ENCODE measurements around the gene AHCTF1. TPM values are rescaled to one million over a fixed set of nuclear protein-coding genes. Genes with fewer than 3 reads are reported as not detected.
A peak's percentile ranks its signal among the peaks of the same experiment; 100 is the strongest.

Gene AHCTF1
- total RNA-seq, 1 donor from 2014 or later = 25.2 TPM

DNA sequence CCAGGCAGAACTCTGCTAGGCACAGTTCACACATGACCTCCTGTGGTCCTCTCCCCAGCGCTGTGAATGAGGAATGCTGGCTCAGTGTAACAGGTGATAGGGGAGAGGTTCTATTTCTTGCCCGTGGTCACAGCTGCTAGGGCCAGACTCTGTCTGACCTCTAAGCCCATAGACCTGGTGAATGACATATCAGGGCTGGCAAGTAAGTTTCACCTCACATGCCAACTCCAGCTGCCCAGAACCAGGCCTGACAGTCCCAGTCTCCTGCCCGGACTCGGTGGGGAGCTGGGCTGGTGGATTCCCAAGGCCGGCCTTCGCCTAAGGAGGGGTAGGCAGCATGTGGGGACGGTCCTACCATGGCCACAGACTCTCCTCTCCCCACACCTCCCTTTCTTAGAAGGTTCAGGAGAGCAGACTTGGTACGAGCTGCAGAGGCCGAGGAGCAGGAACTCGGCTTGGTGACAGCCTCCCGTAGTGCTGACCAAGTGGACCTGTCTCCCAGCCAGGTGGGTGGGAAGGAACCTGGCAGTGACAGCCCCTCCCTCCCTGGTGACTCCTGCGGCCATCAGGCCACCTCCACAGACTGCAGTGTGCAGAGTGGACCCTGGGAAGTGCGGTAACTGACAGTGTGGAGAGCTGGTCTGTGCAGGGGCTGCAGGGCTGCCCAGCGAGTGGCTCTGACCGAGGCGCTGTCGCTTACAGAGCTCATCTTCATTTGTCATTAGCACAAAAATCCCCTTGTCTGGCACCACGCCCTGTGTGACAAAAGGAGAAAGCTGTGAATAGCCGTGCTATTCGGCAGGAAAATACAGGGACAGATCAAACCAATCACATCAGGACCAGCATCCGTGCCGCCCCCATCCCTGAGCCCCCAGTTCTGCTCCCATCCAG lies 132.9 kb downstream of the AHCTF1 start:
- Mint-ChIP-seq H3K9me3 (ENCODE audit: unreplicated experiment) (peaks cover 6% of the 10 kb centered on the region), H3K4me3 (ENCODE audit: unreplicated experiment) (no peak overlapping the region), H3K4me1 (ENCODE audit: low read depth, unreplicated experiment) (peaks cover 16% of the 10 kb centered on the region), H3K27ac (ENCODE audit: unreplicated experiment) (peak overlapping the region; percentile 59), H3K27me3 (ENCODE audit: unreplicated experiment) (peaks cover 9% of the 10 kb centered on the region), H3K36me3 (ENCODE audit: unreplicated experiment) (peaks cover 4% of the 10 kb centered on the region)
- TF ChIP-seq, protein P1, sequence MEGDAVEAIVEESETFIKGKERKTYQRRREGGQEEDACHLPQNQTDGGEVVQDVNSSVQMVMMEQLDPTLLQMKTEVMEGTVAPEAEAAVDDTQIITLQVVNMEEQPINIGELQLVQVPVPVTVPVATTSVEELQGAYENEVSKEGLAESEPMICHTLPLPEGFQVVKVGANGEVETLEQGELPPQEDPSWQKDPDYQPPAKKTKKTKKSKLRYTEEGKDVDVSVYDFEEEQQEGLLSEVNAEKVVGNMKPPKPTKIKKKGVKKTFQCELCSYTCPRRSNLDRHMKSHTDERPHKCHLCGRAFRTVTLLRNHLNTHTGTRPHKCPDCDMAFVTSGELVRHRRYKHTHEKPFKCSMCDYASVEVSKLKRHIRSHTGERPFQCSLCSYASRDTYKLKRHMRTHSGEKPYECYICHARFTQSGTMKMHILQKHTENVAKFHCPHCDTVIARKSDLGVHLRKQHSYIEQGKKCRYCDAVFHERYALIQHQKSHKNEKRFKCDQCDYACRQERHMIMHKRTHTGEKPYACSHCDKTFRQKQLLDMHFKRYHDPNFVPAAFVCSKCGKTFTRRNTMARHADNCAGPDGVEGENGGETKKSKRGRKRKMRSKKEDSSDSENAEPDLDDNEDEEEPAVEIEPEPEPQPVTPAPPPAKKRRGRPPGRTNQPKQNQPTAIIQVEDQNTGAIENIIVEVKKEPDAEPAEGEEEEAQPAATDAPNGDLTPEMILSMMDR (IDR thresholded peaks at IDR 0.05; ENCODE audit: partially characterized antibody, unreplicated experiment) = no peak
- DNase-seq = no peak

DNA sequence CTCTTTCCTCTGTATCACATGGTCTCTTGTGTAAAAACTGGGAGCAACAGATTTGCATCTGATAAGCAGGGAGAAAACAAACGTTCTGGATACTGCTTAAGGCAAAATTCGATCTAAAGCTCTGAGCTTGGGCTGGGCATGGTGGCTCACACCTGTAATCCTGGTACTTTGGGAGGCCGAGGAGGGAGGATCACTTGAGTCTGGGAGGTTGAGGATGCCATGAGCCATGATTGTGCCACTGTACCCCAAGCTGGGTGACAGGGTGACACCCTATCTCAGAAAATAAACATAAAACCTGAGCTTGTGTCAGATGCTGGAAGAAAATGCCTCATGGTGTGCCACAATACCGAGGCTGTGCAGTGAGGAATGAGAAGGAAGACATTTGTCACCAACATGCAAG lies 133.6 kb downstream of the AHCTF1 start:
- Mint-ChIP-seq H3K27ac (ENCODE audit: unreplicated experiment) (no peak overlapping the region), H3K36me3 (ENCODE audit: unreplicated experiment) (peaks cover 4% of the 10 kb centered on the region), H3K27me3 (ENCODE audit: unreplicated experiment) (peaks cover 14% of the 10 kb centered on the region), H3K9me3 (ENCODE audit: unreplicated experiment) (peaks cover 11% of the 10 kb centered on the region), H3K4me3 (ENCODE audit: unreplicated experiment) (no peak overlapping the region), H3K4me1 (ENCODE audit: low read depth, unreplicated experiment) (peaks cover 22% of the 10 kb centered on the region)
- TF ChIP-seq, protein P1 (IDR thresholded peaks at IDR 0.05; ENCODE audit: partially characterized antibody, unreplicated experiment) = no peak
- DNase-seq = no peak

DNA sequence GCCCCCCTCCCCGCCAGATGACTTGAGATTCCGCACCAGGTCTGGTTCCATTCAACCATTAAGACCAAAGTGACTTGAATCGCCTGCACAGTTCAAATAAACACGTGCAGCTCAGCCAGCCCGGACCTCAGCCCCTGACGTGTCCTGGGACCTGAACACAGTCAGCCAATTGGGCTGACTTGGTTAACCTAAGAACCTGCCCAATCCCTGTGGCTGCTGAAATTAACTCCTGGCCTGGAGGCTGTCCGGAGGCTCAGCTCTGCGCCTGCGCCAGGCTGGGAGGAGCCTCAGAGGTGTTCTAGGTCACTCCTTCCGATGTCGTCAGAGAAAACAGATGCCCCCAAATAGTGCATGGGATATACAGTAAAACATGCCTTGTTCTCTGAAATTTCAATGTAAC lies 134.2 kb downstream of the AHCTF1 start:
- Mint-ChIP-seq H3K9me3 (ENCODE audit: unreplicated experiment) (peaks cover 12% of the 10 kb centered on the region), H3K27ac (ENCODE audit: unreplicated experiment) (no peak overlapping the region), H3K27me3 (ENCODE audit: unreplicated experiment) (peaks cover 17% of the 10 kb centered on the region), H3K4me3 (ENCODE audit: unreplicated experiment) (no peak overlapping the region), H3K4me1 (ENCODE audit: low read depth, unreplicated experiment) (peaks cover 26% of the 10 kb centered on the region), H3K36me3 (ENCODE audit: unreplicated experiment) (peaks cover 4% of the 10 kb centered on the region)
- no peak for DNase-seq
- TF ChIP-seq, protein P1 (IDR thresholded peaks at IDR 0.05; ENCODE audit: partially characterized antibody, unreplicated experiment) = no peak

DNA sequence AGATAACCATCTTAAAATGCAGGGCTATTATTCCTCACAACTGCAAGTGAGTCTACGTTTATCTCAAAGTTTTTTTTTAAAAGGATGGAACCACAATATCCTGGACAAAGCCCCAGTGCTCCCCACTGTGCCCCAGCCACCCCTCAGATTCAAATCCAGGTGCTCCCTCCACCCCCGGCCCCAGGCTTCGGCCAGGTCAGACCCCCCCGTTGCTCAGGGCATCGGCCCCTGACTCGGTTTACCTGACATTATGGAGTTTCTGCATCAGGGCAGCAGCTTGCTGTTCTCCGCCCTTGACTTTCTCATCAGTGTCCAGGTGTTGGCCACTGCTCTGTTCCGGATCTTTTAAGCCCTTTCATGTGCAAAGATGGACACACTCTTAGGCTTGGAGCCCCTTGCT lies 134.6 kb downstream of the AHCTF1 start:
- Mint-ChIP-seq H3K27me3 (ENCODE audit: unreplicated experiment) (peaks cover 19% of the 10 kb centered on the region), H3K9me3 (ENCODE audit: unreplicated experiment) (peaks cover 15% of the 10 kb centered on the region), H3K4me1 (ENCODE audit: low read depth, unreplicated experiment) (peaks cover 29% of the 10 kb centered on the region), H3K4me3 (ENCODE audit: unreplicated experiment) (no peak overlapping the region), H3K36me3 (ENCODE audit: unreplicated experiment) (peaks cover 7% of the 10 kb centered on the region), H3K27ac (ENCODE audit: unreplicated experiment) (no peak overlapping the region)
- no peak for DNase-seq
- TF ChIP-seq, protein P1 (IDR thresholded peaks at IDR 0.05; ENCODE audit: partially characterized antibody, unreplicated experiment) = no peak
